Measurements from ENCODE around the gene ADAM12. TPM values are rescaled to one million over a fixed set of nuclear protein-coding genes. Genes with fewer than 3 reads are reported as not detected.

ADAM12 gene
- total RNA-seq, 1 experiment from 2014 or later = 16.8 TPM

DNA sequence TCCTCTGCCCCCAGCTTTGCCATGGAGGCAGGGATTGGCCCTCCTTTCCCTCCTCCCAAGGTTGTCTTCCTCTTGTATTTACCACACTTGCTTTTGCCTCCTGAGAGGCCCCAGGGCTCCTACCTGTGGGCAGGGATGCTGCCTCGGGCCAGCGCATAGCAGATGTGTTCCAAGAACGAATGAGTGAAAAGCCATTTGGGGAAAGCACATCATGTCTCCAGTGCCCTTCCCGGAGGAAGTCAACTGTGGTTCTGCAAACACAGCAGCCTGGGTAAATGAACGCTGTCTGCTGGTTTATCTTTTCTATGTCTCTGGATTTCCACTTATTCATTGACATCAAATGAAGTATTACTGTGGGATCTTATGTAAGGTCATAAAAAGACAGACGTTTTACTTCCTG is 330.2 kb downstream of the ADAM12 start:
- no TSS peak for BruUV-seq (replicated peaks)

GRCh38 chr10:126057494-126057893 is 330.8 kb downstream of the ADAM12 start:
- Histone ChIP-seq H3K9me2 (ENCODE audit: insufficient read depth) (no peaks in the 10 kb centered on the region), H2AFZ (no peak overlapping the region), H3F3A (ENCODE audit: insufficient read depth, low read depth) (no peaks in the 10 kb centered on the region), H3K4me1 (replicated peaks; ENCODE audit: insufficient read depth) (peaks cover 21% of the 10 kb centered on the region), H3K4me2 (no peak overlapping the region), H3K4me3 (no peak overlapping the region), H3K79me2 (ENCODE audit: low read depth) (no peaks in the 10 kb centered on the region), H3K9me3 (ENCODE audit: insufficient read depth, low read depth) (no peaks in the 10 kb centered on the region), H3K36me3 (ENCODE audit: low read depth) (no peaks in the 10 kb centered on the region), H3K27ac (no peak overlapping the region), H4K20me1 (ENCODE audit: insufficient read depth) (no peaks in the 10 kb centered on the region), H3K27me3 (ENCODE audit: insufficient read depth, low read depth) (no peaks in the 10 kb centered on the region)
- no peak for DNase-seq
- TF ChIP-seq EZH2 (IDR thresholded peaks at IDR 0.05; ENCODE audit: low read depth) = no peak
- no peak for TF ChIP-seq CTCF (conservative IDR thresholded peaks at IDR 0.05)
- ChIA-PET CTCF (no interaction called here), POLR2A (ENCODE audit: unreplicated experiment) (no interaction called here)
- no TSS peak for BruUV-seq (replicated peaks)
- intact Hi-C loops (cut with micrococcal nuclease; ENCODE audit: unreplicated experiment) = no loop called here

More for the DNA sequence above, 330.2 kb downstream of the ADAM12 start:
- Histone ChIP-seq H2AFZ (no peak overlapping the region), H3F3A (ENCODE audit: insufficient read depth, low read depth) (peaks cover 6% of the 10 kb centered on the region; the same call in 1 of the 2 replicates), H3K9me2 (ENCODE audit: insufficient read depth) (no peaks in the 10 kb centered on the region), H3K4me3 (no peak overlapping the region), H3K4me1 (replicated peaks; ENCODE audit: insufficient read depth) (peaks cover 27% of the 10 kb centered on the region), H3K79me2 (ENCODE audit: low read depth) (no peaks in the 10 kb centered on the region), H3K36me3 (ENCODE audit: low read depth) (no peaks in the 10 kb centered on the region), H3K27me3 (ENCODE audit: insufficient read depth, low read depth) (no peaks in the 10 kb centered on the region), H3K4me2 (no peak overlapping the region), H3K9me3 (ENCODE audit: insufficient read depth, low read depth) (no peaks in the 10 kb centered on the region), H3K27ac (no peak overlapping the region), H4K20me1 (ENCODE audit: insufficient read depth) (no peaks in the 10 kb centered on the region)
- DNase-seq = no peak
- intact Hi-C loops (cut with micrococcal nuclease; ENCODE audit: unreplicated experiment) = no loop called here
- CTCF ChIA-PET = interaction anchor here (0.6 kb wide), 1 partner anchor 80 kb away, joined by 3 read pairs; no protein-coding TSS in a partner anchor
- TF ChIP-seq EZH2 (IDR thresholded peaks at IDR 0.05; ENCODE audit: low read depth) (no peak), CTCF (conservative IDR thresholded peaks at IDR 0.05) (no peak)
- POLR2A ChIA-PET (ENCODE audit: unreplicated experiment) = no interaction called here

GRCh38 chr10:126054191-126054590 is 334.1 kb downstream of the ADAM12 start:
- no TSS peak for BruUV-seq (replicated peaks)
- Histone ChIP-seq H3K4me3 (no peak overlapping the region), H3K27ac (no peak overlapping the region)

More at GRCh38 chr10:126054191-126054590, 334.1 kb downstream of the ADAM12 start:
- no peak for TF ChIP-seq EZH2 (IDR thresholded peaks at IDR 0.05; ENCODE audit: low read depth)
- no peak for TF ChIP-seq CTCF (conservative IDR thresholded peaks at IDR 0.05)
- intact Hi-C loops (cut with micrococcal nuclease; ENCODE audit: unreplicated experiment) = no loop called here
- ChIA-PET POLR2A (ENCODE audit: unreplicated experiment) (no interaction called here), CTCF (no interaction called here)
- H4K20me1 ChIP-seq (ENCODE audit: insufficient read depth) = no peaks in the 10 kb centered on the region
- no peaks in the 10 kb centered on the region for H3K36me3 ChIP-seq (ENCODE audit: low read depth)
- no peaks in the 10 kb centered on the region for H3F3A ChIP-seq (ENCODE audit: insufficient read depth, low read depth)
- H3K79me2 ChIP-seq (ENCODE audit: low read depth) = no peaks in the 10 kb centered on the region
- no peaks in the 10 kb centered on the region for H3K4me1 ChIP-seq (replicated peaks; ENCODE audit: insufficient read depth)
- no peak overlapping the region for H2AFZ ChIP-seq
- no peak for DNase-seq
- H3K9me2 ChIP-seq (ENCODE audit: insufficient read depth) = no peaks in the 10 kb centered on the region
- H3K27me3 ChIP-seq (ENCODE audit: insufficient read depth, low read depth) = no peaks in the 10 kb centered on the region
- H3K9me3 ChIP-seq (ENCODE audit: insufficient read depth, low read depth) = no peaks in the 10 kb centered on the region
- no peak overlapping the region for H3K4me2 ChIP-seq
